Esophagus muscularis mucosa (tissue), 3 donors: Measurements from ENCODE around the gene RABGGTA.

ENCODE experiments used
- EP300 ChIP-seq: sonication (generic); formaldehyde crosslinking; IDR thresholded peaks from one replicate; pipeline ENCODE4 v1.6.1; 2017; ENCODE audit warnings: antibody characterized with exemption
- POLR2A ChIP-seq: fragments of 450-650 bp; IDR thresholded peaks from one replicate; pipeline ENCODE4 v1.6.1; 2017; ENCODE audit warnings: antibody characterized with exemption, moderate library complexity, mild to moderate bottlenecking, low read depth
- POLR2AphosphoS5 ChIP-seq, 2 donors: sonication (generic); formaldehyde crosslinking; IDR thresholded peaks; one replicate each; pipeline ENCODE4 v1.6.1; 2017; ENCODE audit warnings: antibody characterized with exemption in 2 of 2

GRCh38 chr14:24269368-24269767 lies 2.0 kb downstream of the RABGGTA start:
- TF ChIP-seq POLR2A (no peak), POLR2AphosphoS5 (IDR thresholded peaks at IDR 0.05) (no peak), EP300 (no peak)
